SU-DHL-6 (cell line): ENCODE results near the gene ZNF837.

Source experiments
- H2AFZ ChIP-seq: fragments of 200-600 bp; sonication (generic); 2 replicates; pipeline ENCODE4 v1.6.1; 2014; ENCODE audit warnings: low read depth, mild to moderate bottlenecking, moderate library complexity, mixed read lengths, antibody characterized with exemption, low read length; ENCODE audit not compliant: severe bottlenecking
- H3F3A ChIP-seq: fragments of 200-600 bp; shearing (Covaris generic); 2 replicates; pipeline ENCODE4 v1.6.0; 2016; ENCODE audit warnings: antibody characterized with exemption, mild to moderate bottlenecking; ENCODE audit not compliant: insufficient read depth
- H3K27ac ChIP-seq: fragments of 200-600 bp; sonication (generic); 2 replicates; pipeline ENCODE4 v1.5.1; 2016; ENCODE audit warnings: low read depth, mild to moderate bottlenecking, low read length, moderate library complexity, mixed read lengths
- H3K27me3 ChIP-seq: fragments of 200-600 bp; sonication (generic), shearing (Covaris generic); 2 replicates; pipeline ENCODE4 v1.6.0; 2014; ENCODE audit warnings: mild to moderate bottlenecking, low read length
- H3K36me3 ChIP-seq: fragments of 200-600 bp; sonication (generic); 2 replicates; pipeline ENCODE4 v1.6.1; 2014; ENCODE audit warnings: mild to moderate bottlenecking, low read length, mixed read lengths
- H3K4me2 ChIP-seq: fragments of 300-600, 200-600 bp; shearing (Covaris generic), sonication (generic); 2 replicates; pipeline ENCODE4 v1.6.0; 2014; ENCODE audit warnings: low read length, low read depth, mild to moderate bottlenecking; ENCODE audit not compliant: poor library complexity, severe bottlenecking
- H3K4me3 ChIP-seq: fragments of 200-600 bp; sonication (generic); 2 replicates; pipeline ENCODE4 v1.5.1; 2014; ENCODE audit warnings: antibody characterized with exemption, low read length, mild to moderate bottlenecking, mixed read lengths; ENCODE audit not compliant: insufficient read depth, poor library complexity, severe bottlenecking
- H3K79me2 ChIP-seq: fragments of 200-600 bp; sonication (generic); 2 replicates; pipeline ENCODE4 v1.6.1; 2014; ENCODE audit warnings: mild to moderate bottlenecking, low read length, moderate library complexity; ENCODE audit not compliant: insufficient read depth
- H3K9ac ChIP-seq: fragments of 200-600 bp; sonication (generic); 2 replicates; pipeline ENCODE4 v1.7.0; 2014; ENCODE audit warnings: mild to moderate bottlenecking, low read length
- H3K9me2 ChIP-seq: fragments of 200-600 bp; sonication (generic); replicated peaks from 2 replicates; pipeline ENCODE4 v1.6.1; 2014; ENCODE audit warnings: low read length; ENCODE audit not compliant: insufficient read depth
- H3K9me3 ChIP-seq: fragments of 200-600 bp; sonication (generic); 2 replicates; pipeline ENCODE4 v1.6.1; 2014; ENCODE audit warnings: low read length, mixed read lengths; ENCODE audit not compliant: insufficient read depth
- H4K20me1 ChIP-seq: fragments of 200-600 bp; sonication (generic); 2 replicates; pipeline ENCODE4 v1.6.1; 2014; ENCODE audit warnings: low read depth, mild to moderate bottlenecking, antibody characterized with exemption, low read length, moderate library complexity, mixed read lengths
- EZH2phosphoT487 ChIP-seq: fragments of 200-600 bp; sonication (generic), shearing (Covaris generic); conservative IDR thresholded peaks from 2 replicates; pipeline ENCODE4 v1.6.1; 2018; ENCODE audit warnings: mild to moderate bottlenecking, antibody characterized with exemption, low read length, moderate library complexity, mixed read lengths
- TF ChIP-seq, protein P1 (sequence below): fragments of 200-600 bp; sonication (generic); IDR thresholded peaks from one replicate; pipeline ENCODE4 v1.5.1; 2017; ENCODE audit warnings: antibody characterized with exemption, mild to moderate bottlenecking, low read length, moderate library complexity; ENCODE audit not compliant: insufficient read depth, poor library complexity, severe bottlenecking

The ZNF837 gene

DNA sequence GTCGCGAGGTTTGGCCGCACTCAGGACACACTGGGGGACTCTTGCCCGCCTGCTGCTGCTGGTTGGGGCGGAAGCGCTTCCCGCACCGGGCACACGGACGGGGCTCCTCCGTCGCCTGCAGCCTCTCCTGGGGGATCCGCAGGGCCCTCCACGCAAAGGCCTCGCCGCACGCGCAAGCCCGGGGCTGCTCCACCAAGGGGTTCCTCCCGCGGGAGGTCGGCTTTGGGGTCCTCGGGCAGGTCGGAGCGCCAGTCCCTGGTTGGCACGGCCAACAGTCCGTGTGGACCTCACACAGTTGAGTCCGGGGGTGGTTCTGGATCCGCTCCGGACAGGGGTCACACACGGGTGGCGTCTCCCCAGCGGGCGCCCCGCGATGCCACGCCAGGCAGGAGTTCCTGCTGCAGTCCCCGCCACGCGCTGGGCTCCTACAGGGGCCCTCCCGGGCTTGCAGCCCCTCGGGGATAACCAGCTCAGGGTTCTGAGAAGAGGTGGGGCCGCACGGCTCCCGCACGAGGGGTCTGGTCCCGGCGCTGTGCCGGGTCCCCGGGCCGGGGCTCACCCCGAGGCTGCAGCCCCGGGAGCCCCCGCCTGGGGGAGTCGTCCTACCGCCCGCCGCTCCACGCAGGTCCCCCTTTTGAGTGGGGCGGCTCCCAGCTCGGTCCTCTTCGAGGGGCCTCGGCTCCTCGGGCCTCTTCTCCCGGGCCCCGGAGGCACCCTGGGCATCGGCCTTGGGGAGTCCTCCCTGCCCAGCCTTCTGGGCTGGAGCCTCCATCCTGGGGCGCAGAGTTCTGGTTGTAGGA, 12.1 kb downstream of the ZNF837 start:
- H3K4me3 ChIP-seq, result no peak overlapping the region
- H3F3A ChIP-seq, result 0 out of 2 replicates have a peak, but pooled peaks cover 3% of the 10 kb centered on the region
- H3K9me2 ChIP-seq, result no peaks in the 10 kb centered on the region
- TF ChIP-seq, protein P1, sequence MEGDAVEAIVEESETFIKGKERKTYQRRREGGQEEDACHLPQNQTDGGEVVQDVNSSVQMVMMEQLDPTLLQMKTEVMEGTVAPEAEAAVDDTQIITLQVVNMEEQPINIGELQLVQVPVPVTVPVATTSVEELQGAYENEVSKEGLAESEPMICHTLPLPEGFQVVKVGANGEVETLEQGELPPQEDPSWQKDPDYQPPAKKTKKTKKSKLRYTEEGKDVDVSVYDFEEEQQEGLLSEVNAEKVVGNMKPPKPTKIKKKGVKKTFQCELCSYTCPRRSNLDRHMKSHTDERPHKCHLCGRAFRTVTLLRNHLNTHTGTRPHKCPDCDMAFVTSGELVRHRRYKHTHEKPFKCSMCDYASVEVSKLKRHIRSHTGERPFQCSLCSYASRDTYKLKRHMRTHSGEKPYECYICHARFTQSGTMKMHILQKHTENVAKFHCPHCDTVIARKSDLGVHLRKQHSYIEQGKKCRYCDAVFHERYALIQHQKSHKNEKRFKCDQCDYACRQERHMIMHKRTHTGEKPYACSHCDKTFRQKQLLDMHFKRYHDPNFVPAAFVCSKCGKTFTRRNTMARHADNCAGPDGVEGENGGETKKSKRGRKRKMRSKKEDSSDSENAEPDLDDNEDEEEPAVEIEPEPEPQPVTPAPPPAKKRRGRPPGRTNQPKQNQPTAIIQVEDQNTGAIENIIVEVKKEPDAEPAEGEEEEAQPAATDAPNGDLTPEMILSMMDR, result no peak
- no peak for TF ChIP-seq EZH2phosphoT487
- H3K79me2 ChIP-seq, result no peaks in the 10 kb centered on the region
- H3K27me3 ChIP-seq, result no peaks in the 10 kb centered on the region
- no peaks in the 10 kb centered on the region for H4K20me1 ChIP-seq
- no peak overlapping the region for H3K9ac ChIP-seq
- no peak overlapping the region for H3K27ac ChIP-seq
- H3K9me3 ChIP-seq, result no peaks in the 10 kb centered on the region
- no peak overlapping the region for H2AFZ ChIP-seq
- H3K36me3 ChIP-seq, result no peaks in the 10 kb centered on the region
- H3K4me2 ChIP-seq, result no peak overlapping the region

DNA sequence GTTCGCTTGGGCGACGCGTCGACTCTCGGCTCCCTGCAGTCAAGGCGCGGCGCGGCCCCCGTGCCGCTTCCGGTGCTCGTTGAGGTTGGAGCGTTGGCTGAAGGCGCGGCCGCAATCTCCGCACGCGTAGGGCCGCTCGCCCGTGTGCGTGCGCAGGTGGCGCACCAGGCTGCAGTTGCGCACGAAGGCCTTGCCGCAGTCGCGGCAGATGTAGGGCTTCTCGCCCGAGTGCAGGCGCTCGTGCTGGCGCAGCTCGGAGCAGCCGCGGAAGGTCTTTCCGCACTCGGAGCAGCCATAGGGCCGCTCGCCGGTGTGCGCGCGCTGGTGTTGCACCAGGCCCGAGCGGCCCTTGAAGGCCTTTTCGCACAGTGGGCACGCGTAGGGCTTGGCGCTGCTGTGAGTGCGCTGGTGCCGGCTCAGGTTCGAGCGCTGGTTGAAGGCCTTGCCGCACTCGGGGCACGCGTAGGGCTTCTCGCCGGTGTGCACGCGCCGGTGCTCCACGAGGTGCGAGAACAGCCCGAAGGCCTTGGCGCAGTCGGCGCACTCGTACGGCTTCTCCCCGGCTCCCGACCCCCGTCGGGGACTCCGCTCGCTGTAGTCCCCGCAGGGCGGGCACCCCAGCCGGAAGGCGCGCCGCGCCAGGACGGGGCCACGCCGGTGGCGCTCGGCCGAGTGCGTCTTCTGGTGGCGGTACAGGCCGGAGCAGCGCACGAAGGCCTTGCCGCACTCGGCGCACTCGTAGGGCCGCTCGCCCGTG, 13.0 kb downstream of the ZNF837 start:
- H3F3A ChIP-seq, result 0 out of 2 replicates have a peak, but pooled peaks cover 3% of the 10 kb centered on the region
- H3K27me3 ChIP-seq, result no peaks in the 10 kb centered on the region

DNA sequence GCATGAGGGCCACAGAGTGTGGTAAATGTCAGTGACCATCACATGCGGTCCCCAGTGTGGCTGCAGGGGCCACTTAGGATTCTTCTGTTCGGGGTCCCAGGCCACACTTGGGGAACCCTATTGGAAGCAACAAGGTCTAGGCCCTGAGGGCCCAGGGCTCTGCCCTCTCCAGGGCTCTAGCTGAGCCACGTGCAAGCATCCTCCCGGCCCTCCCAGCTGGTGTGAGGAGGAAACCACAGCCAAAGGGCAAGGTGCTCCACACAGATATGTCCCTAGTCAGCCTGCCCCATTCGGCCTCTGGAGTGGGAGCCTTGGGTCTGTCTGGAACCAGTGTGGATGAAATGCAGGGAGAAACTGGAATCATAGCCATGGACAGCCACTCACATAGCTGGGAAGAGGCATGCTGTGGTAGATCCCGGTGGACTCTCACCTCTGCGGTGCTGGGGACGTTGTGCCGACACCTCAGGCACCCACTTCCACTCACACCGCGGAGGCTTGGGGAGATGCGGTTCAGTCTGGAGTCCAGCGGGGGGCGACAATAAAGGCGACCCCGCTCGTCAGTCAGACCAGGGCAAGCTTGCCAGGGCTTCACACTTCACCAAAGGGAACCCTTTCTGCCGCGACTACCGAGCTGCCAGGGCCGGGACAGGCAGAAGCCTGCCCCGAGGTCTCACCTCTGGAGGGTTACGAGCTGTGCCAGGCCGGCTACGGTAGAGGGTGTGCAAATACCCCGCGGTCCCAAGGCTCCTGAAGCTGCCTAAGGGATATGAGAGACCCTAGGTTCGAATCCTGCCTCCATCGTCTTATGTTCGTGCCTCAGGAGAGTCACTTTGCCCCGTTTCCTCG, 14.0 kb downstream of the ZNF837 start:
- H3K4me3 ChIP-seq, result no peak overlapping the region
- H3K27me3 ChIP-seq, result no peaks in the 10 kb centered on the region
- H3K27ac ChIP-seq, result no peak overlapping the region
- H4K20me1 ChIP-seq, result no peaks in the 10 kb centered on the region
- no peaks in the 10 kb centered on the region for H3K9me2 ChIP-seq
- no peak overlapping the region for H3K4me2 ChIP-seq
- H3F3A ChIP-seq, result 0 out of 2 replicates have a peak, but pooled peaks cover 3% of the 10 kb centered on the region
- H3K79me2 ChIP-seq, result no peaks in the 10 kb centered on the region
- H3K36me3 ChIP-seq, result no peaks in the 10 kb centered on the region
- no peaks in the 10 kb centered on the region for H3K9me3 ChIP-seq
- H2AFZ ChIP-seq, result no peak overlapping the region
- TF ChIP-seq, protein P1, result no peak
- TF ChIP-seq EZH2phosphoT487, result no peak
- H3K9ac ChIP-seq, result no peak overlapping the region

More for the DNA sequence above, 13.0 kb downstream of the ZNF837 start:
- Histone ChIP-seq H3K9me3 (no peaks in the 10 kb centered on the region), H2AFZ (no peak overlapping the region), H3K36me3 (no peaks in the 10 kb centered on the region), H3K27ac (no peak overlapping the region), H3K9me2 (no peaks in the 10 kb centered on the region), H3K4me3 (no peak overlapping the region), H3K79me2 (no peaks in the 10 kb centered on the region), H3K4me2 (no peak overlapping the region), H3K9ac (no peak overlapping the region), H4K20me1 (no peaks in the 10 kb centered on the region)
- TF ChIP-seq, protein P1, result no peak
- TF ChIP-seq EZH2phosphoT487, result no peak
